K562 (cell line): ENCODE data around the gene NPPC. TPM values are rescaled to one million over a fixed set of nuclear protein-coding genes. Genes with fewer than 3 reads are reported as not detected.

Experiments
- ATAC-seq: fragments of 200-7000 bp; cut with Tn5 transposase; 3 replicates; pipeline ENCODE4 v1.9.1; 2020; ENCODE audit warnings: moderate library complexity
- BruUV-seq: library from RNA; stranded (reverse); fragments of 400-500 nt; replicated peaks from 2 replicates; lab custom pipeline; 2021; lab: Mats Ljungman, UMichigan
- CTCF ChIA-PET: fragments of 300-600 bp; formaldehyde crosslinking; extraction: SDS; loops from one replicate; lab custom pipeline; 2021; ENCODE audit warnings: low intra/inter-chr PET ratio; lab: Yijun Ruan, JAX
- POLR2A ChIA-PET: fragments of 300-600, 350-650 bp; sonication (Branson Sonifier 250); formaldehyde crosslinking; extraction: SDS; loops from one replicate; lab custom pipeline; 2021; ENCODE audit warnings: antibody characterized with exemption, inconsistent platforms; lab: Yijun Ruan, JAX
- DNase-seq, 4 experiments: peaks; one replicate each; pipeline versions ENCODE4 v3.0.0 to v3.0.0-alpha.2; 2011 to 2018; ENCODE audit warnings: low spot score in 3 of 4, mixed read lengths in 3 of 4; ENCODE audit errors: extremely low read depth in 1 of 4
- FAIRE-seq: peaks from 2 replicates; lab custom pipeline; 2011; peaks lifted over from hg19 to GRCh38; lab: Jason Lieb, UNC
- H2AFZ ChIP-seq: 2 replicates; pipeline ENCODE4 v1.6.0; 2011; ENCODE audit warnings: low read depth, low read length, control low read depth, inconsistent platforms
- H3K27ac ChIP-seq: fragments of 200-600 bp; 3 replicates; pipeline ENCODE4 v1.8.0; 2011; ENCODE audit warnings: low read depth, mild to moderate bottlenecking, control low read depth, inconsistent platforms, low read length, moderate library complexity, mixed read lengths; ENCODE audit errors: extremely low read depth
- H3K27me3 ChIP-seq, 2 experiments: fragments of 300-600 bp in 1 of 2; 2 replicates in 1 of 2; 3 replicates in 1 of 2; pipeline versions ENCODE4 v1.6.0 to v1.8.0; 2011; ENCODE audit warnings: inconsistent platforms in 2 of 2, low read length in 2 of 2, mild to moderate bottlenecking in 1 of 2, mixed read lengths in 1 of 2, moderate library complexity in 1 of 2; ENCODE audit not compliant: control insufficient read depth in 2 of 2, insufficient read depth in 2 of 2
- H3K36me3 ChIP-seq: fragments of 300-600 bp; 3 replicates; pipeline ENCODE4 v1.8.0; 2011; ENCODE audit warnings: mild to moderate bottlenecking, low read length, inconsistent platforms; ENCODE audit not compliant: control insufficient read depth, insufficient read depth
- H3K4me1 ChIP-seq, 2 experiments: fragments of 200-600 bp in 1 of 2; replicated peaks in 1 of 2; 2 replicates in 1 of 2; 3 replicates in 1 of 2; pipeline versions ENCODE4 v1.5.1 to v1.8.0; 2011; ENCODE audit warnings: inconsistent platforms in 2 of 2, low read length in 2 of 2, mild to moderate bottlenecking in 1 of 2, mixed read lengths in 1 of 2, moderate library complexity in 1 of 2; ENCODE audit not compliant: control insufficient read depth in 2 of 2, insufficient read depth in 2 of 2
- H3K4me2 ChIP-seq: 2 replicates; pipeline ENCODE4 v1.6.1; 2011; ENCODE audit warnings: low read length, control low read depth, inconsistent platforms, mixed read lengths; ENCODE audit not compliant: insufficient read depth
- H3K4me3 ChIP-seq: fragments of 200-600 bp; sonication (generic), shearing (Covaris generic); 2 replicates; pipeline ENCODE4 v1.5.1; 2016; ENCODE audit warnings: control low read depth, inconsistent platforms
- H3K79me2 ChIP-seq: fragments of 200-600 bp; 3 replicates; pipeline ENCODE4 v1.8.0; 2011; ENCODE audit warnings: low read length, inconsistent platforms; ENCODE audit not compliant: control insufficient read depth, insufficient read depth
- H3K9ac ChIP-seq, 2 experiments: 2 replicates each; pipeline versions ENCODE4 v1.6.0 to v1.6.1; 2011; ENCODE audit warnings: low read depth in 2 of 2, low read length in 2 of 2, control low read depth in 1 of 2, inconsistent platforms in 1 of 2, mild to moderate bottlenecking in 1 of 2, mixed read lengths in 1 of 2; ENCODE audit not compliant: insufficient read depth in 1 of 2
- H3K9me1 ChIP-seq: one replicate; pipeline ENCODE4 v1.6.0; 2011; ENCODE audit warnings: inconsistent platforms, mild to moderate bottlenecking, low read length, moderate library complexity; ENCODE audit not compliant: control insufficient read depth, insufficient read depth
- H3K9me3 ChIP-seq: replicated peaks from 2 replicates; pipeline ENCODE4 v1.5.1; 2011; ENCODE audit warnings: low read depth, low read length, inconsistent platforms; ENCODE audit not compliant: control insufficient read depth, insufficient read depth
- H4K20me1 ChIP-seq: replicated peaks from 2 replicates; pipeline ENCODE4 v1.6.1; 2011; ENCODE audit warnings: low read length, inconsistent platforms, mixed read lengths; ENCODE audit not compliant: control insufficient read depth, insufficient read depth
- CTCF ChIP-seq, 3 experiments: IDR thresholded peaks in 2 of 3; conservative IDR thresholded peaks in 1 of 3; 2 replicates each; pipeline ENCODE4 v1.5.1; 2011 to 2012; ENCODE audit warnings: low read length in 3 of 3, mild to moderate bottlenecking in 3 of 3, control low read depth in 2 of 3, improper control_type of control experiment in 1 of 3, inconsistent platforms in 1 of 3, low read depth in 1 of 3, mixed read lengths in 1 of 3, moderate library complexity in 1 of 3; ENCODE audit not compliant: insufficient read depth in 2 of 3
- RAD21 ChIP-seq, 2 experiments: fragments of 250-450 bp in 1 of 2; fragments of 450-650 bp in 1 of 2; sonication (Bioruptor Pico) in 1 of 2; formaldehyde crosslinking in 1 of 2; IDR thresholded peaks in 1 of 2; conservative IDR thresholded peaks in 1 of 2; 2 replicates each; pipeline versions ENCODE4 v1.4.0 to v1.8.0; 2020 to 2022; ENCODE audit warnings: mild to moderate bottlenecking in 2 of 2, moderate library complexity in 1 of 2
- VEZF1 ChIP-seq: fragments of 200-800 bp; sonication (Bioruptor generic); IDR thresholded peaks from 2 replicates; pipeline ENCODE4 v1.6.1; 2017; ENCODE audit warnings: missing genetic modification characterization, missing compliant biosample characterization
- WGBS: fragments of 100-300 bp; shearing (Covaris generic); methylation state at CpG from one replicate; pipeline ENCODE4 v1.1.6; 2016; ENCODE audit warnings: low coverage, mixed read lengths; ENCODE audit not compliant: insufficient coverage; ENCODE audit errors: missing lambda C conversion rate; 5-methylcytosine and 5-hydroxymethylcytosine counted together
- in situ Hi-C: fragments of 300-500 bp; cut with MboI; formaldehyde crosslinking; loops from 4 replicates; pipeline ENCODE4 v1.15.0; 2018; ENCODE audit warnings: inconsistent platforms, mixed read lengths
- intact Hi-C: fragments of 100-400 bp; cut with micrococcal nuclease; formaldehyde crosslinking; loops from 2 replicates; pipeline ENCODE4 v1.14.2; 2022
- polyA plus RNA-seq, 8 experiments: library from polyadenylated mRNA; depleted of rRNA in 4 of 8; stranded (reverse) in 5 of 8; unstranded in 3 of 8; fragments of >200 nt; fragmentation: Nextera tagmentation in 2 of 8; fragmentation: Illumina TruSeq in 1 of 8; extraction: Ambion mirVana in 2 of 8; extraction: Trizol in 1 of 8; gene quantifications; 2 replicates each; pipeline versions ENCODE4 v1.2.1 to v1.2.3, GENCODE V29; 2011 to 2014; ENCODE audit warnings: inconsistent platforms in 1 of 8, missing spikeins in 1 of 8
- total RNA-seq, 7 experiments: library from RNA; depleted of rRNA in 6 of 7; stranded (reverse); fragments of >200 nt in 6 of 7; fragmentation: Illumina TruSeq in 2 of 7; extraction: Trizol in 2 of 7; gene quantifications; 2 replicates each; pipeline versions ENCODE4 v1.2.1 to v1.2.3, GENCODE V29; 2011 to 2021; ENCODE audit warnings: low replicate concordance in 1 of 7

NPPC gene
- total and polyA plus RNA-seq, 9 of the 15 experiments (the other 6 are each of a cell fraction or from before 2014, with no cell fraction given) = not detected

- H2AFZ ChIP-seq = no peak overlapping the region
- peaks cover 0 to 26% of the 10 kb centered on the region in 2 experiments; a peak in 4 of 5 replicates for H3K27me3 ChIP-seq
- no peaks in the 10 kb centered on the region for H3K9me1 ChIP-seq
- H3K27ac ChIP-seq = no peak overlapping the region
- H3K9ac ChIP-seq = no peak overlapping the region; a peak in 1 of 4 replicates
- TF ChIP-seq VEZF1 (CRISPR knock-in tag) = no peak
- peak in 1 of 3 experiments; percentile 10; a peak in 1 of 6 replicates for TF ChIP-seq CTCF (IDR thresholded peaks at IDR 0.05 in 2 of 3, conservative IDR thresholded peaks at IDR 0.05 in 1 of 3; ENCODE audit: insufficient read depth in 2 of 3, low read depth in 1 of 3, low read length in 3 of 3)
- 0 out of 4 replicates have a peak, but pooled peaks of 1 of the 2 experiments have one; percentile 5 for TF ChIP-seq RAD21 (CRISPR knock-in tag; conservative IDR thresholded peaks at IDR 0.05 in 1 of 2, IDR thresholded peaks at IDR 0.05 in 1 of 2)
- FAIRE-seq (no peak), ATAC-seq (no peak), DNase-seq (no peak)
- peaks cover 0 to 14% of the 10 kb centered on the region in 2 experiments; a peak in 2 of 5 replicates for H3K4me1 ChIP-seq
- no peak overlapping the region for H3K4me3 ChIP-seq
- 0 out of 2 replicates have a peak, but pooled peaks cover 4% of the 10 kb centered on the region for H4K20me1 ChIP-seq
- in situ Hi-C loops = no loop called here
- ChIA-PET POLR2A (no interaction called here), CTCF (no interaction called here)
- H3K79me2 ChIP-seq = no peaks in the 10 kb centered on the region
- BruUV-seq = no TSS peak
- H3K36me3 ChIP-seq = no peaks in the 10 kb centered on the region
- no peaks in the 10 kb centered on the region for H3K9me3 ChIP-seq
- no peak overlapping the region for H3K4me2 ChIP-seq
- 17% methylated on average over 10 of the region's 15 CpGs for WGBS
- intact Hi-C loops = no loop called here
Measured at GRCh38 chr2:231932985-231933915, 7.1 kb upstream of the NPPC start.
